HG02571 (cell line): ENCODE data around the gene SMARCA5.
"Not testable (repeated sequence)": the region's sequence is repeated elsewhere in the genome, so short reads cannot be mapped to it uniquely, and the experiment has no call there.

Source experiments
- ATAC-seq: cut with Tn5 transposase; IDR thresholded peaks from one replicate; pipeline ENCODE4 v1.9.1; 2021; ENCODE audit warnings: mild to moderate bottlenecking, moderate library complexity; ENCODE audit not compliant: unreplicated experiment

Gene SMARCA5, protein sequence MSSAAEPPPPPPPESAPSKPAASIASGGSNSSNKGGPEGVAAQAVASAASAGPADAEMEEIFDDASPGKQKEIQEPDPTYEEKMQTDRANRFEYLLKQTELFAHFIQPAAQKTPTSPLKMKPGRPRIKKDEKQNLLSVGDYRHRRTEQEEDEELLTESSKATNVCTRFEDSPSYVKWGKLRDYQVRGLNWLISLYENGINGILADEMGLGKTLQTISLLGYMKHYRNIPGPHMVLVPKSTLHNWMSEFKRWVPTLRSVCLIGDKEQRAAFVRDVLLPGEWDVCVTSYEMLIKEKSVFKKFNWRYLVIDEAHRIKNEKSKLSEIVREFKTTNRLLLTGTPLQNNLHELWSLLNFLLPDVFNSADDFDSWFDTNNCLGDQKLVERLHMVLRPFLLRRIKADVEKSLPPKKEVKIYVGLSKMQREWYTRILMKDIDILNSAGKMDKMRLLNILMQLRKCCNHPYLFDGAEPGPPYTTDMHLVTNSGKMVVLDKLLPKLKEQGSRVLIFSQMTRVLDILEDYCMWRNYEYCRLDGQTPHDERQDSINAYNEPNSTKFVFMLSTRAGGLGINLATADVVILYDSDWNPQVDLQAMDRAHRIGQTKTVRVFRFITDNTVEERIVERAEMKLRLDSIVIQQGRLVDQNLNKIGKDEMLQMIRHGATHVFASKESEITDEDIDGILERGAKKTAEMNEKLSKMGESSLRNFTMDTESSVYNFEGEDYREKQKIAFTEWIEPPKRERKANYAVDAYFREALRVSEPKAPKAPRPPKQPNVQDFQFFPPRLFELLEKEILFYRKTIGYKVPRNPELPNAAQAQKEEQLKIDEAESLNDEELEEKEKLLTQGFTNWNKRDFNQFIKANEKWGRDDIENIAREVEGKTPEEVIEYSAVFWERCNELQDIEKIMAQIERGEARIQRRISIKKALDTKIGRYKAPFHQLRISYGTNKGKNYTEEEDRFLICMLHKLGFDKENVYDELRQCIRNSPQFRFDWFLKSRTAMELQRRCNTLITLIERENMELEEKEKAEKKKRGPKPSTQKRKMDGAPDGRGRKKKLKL

DNA sequence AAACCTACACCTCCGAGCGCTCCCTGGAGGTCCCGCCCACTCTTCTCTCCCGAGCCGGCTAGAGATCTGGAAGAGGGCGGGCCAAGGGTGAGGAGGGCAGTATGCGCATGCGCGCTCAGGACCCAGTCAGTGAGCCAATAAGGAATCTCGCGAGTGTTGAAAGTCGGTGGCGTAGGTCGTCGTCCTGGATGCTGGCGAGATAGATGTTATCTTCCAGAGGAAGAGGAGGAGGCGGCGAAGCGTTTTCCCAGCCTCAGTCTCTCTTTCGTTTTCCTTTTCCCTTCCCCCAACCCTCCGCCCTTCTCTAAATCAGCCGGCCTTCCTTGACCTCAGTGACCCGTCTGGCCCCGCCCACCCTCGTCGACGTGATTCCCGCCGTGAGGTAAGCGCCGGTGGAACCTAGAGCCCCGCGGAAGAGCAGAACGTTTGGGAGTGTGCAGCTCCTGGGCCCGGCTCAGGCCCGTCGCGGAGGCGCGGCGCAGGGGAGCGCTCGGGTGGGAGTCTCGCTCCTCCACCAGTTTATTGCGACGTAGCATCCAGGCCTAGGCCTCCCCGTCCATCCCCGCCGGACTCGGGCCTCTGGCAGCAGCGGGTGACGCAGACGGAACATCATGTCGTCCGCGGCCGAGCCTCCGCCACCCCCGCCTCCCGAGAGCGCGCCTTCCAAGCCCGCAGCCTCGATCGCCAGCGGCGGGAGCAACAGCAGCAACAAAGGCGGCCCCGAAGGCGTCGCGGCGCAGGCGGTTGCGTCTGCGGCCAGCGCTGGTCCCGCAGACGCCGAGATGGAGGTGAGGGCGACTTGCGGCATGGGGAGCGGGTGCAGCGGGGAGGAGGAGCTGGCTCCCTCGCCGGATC is at the start of gene SMARCA5:
SMARCA5 (plus strand) TSS at position 389 of the 855 bp plus-strand sequence; CDS start at position 612, 223 bp downstream.
- peak; percentile 83 for ATAC-seq

DNA sequence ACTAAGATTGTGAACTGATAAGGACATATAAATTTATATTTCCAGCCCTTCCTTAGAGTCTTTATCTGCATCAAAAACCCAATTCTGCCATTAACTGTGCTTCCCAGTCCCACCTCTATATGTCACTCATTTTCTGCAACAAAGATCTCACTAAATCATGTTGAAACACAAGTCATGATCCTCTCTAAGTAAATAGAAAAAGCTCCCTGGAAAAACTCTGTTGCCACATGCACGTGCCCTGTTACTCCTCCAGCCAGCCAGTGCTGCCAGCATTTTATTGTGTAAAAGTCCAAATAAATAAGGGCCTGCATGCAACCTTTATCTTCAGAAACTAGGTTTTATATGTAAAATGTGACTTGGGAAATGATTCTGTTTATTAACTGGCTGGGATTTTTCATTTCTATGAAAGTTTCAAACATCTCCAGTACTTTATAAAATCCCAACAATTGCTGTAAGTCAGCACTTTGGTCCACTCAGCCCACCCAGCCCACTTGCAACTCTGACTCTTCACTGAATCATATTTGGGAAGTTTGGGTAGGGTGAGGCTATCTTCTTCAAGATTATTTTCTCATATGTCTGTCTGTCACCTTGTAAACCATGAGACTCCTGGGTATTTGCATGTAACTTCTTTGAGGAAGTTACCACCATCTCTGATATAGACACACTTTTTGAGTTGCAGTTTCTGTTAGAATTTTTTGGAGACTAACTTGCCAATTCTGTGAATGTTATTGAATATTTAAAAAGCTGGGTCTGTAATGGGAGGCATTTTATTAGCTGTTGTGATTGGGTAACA is 40.0 kb upstream of the SMARCA5 start:
- ATAC-seq: peak; percentile 73

DNA sequence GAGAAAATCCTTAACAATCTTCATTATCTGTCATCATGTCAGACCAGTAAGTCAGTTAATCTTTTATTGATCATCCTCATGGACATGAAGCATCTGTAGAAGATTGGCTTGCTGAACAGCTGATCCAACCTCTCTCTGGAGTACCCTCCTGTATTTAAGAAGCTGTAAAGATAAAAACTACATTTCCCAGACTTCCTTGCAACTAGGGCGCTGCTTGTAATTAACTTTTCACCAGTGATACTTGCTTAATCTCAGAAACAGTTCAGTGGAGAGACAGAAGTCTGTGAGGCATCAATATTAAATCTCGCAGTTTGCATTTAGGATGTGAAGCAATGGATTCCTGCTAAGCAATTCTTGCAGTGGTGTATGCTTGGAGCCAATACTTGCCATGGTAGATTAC is 36.0 kb upstream of the SMARCA5 start:
- no peak for ATAC-seq

DNA sequence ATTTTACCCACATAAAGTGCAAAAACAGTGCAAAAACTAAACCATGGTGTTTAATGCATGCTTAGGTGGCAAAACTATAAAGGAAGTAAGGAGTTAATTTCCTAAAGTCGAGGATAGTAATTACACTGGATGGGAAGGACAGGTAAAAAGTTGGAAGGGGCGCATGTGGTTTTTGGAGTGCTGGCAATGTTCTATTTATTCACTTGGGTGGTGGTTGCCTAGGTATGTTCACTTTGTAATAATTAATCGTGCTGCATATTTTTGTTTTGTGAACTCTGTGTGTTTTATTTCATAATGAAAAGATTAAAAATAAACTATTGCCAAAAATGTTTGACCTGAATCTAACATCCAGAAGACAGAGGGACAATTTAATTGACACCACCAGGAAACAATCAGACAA is 32.1 kb upstream of the SMARCA5 start:
- no peak for ATAC-seq

DNA sequence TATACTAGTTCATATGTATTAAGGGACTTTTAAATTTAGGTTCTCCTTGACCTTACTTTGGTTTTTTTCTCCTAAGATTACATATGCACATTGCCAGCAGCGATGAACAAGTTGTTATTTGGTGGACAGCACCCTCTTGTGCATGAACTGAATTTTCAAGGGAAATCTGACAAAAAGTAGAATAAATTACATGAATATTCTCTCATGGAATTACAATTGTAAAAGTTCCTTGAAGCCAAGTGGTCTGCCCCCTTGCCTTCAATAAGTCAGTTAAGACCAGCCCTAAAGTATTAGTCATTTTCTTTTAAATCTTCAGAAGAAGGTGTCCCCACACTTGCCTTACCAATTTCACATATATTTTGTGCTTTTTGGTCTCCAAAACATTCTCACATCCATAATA is 30.7 kb upstream of the SMARCA5 start:
- ATAC-seq: peak; percentile 61

DNA sequence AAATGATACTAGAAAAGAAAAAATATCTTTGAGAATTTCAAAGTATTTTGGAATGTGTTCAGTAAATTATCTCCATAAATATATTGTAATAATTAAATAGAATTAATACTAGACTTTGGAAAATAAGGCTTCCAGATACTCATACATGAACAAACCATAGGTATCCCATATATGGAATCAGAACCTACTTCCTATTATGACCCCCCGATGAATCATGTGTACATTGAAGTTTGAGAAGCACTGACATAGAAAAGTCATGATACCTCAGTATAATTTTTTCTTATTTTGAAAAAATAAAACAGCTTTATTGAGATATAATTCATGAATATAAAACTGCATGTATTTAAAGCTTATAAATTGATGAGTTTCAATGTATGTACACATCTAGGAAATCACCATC is 27.2 kb upstream of the SMARCA5 start:
- no peak for ATAC-seq

DNA sequence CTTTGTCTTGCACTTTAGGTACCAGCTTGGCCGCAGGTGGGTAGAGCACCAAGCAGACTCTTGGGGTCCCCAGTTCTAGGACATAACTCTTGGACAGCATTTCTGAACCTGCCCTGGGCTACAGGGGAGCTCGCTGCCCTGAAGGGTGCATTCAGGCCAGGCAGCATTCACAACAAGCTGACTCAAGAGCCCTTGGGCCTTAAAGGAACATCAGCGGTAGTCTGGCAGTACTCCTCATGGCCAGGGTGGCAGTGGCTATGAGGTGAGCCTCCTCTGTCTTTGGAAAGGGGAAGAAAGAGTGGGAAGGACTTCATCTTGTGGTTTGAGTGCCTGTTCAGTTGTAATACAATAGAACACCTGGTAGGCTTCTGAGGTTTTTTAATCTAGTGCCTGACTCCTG is 24.8 kb upstream of the SMARCA5 start:
- no peak for ATAC-seq

DNA sequence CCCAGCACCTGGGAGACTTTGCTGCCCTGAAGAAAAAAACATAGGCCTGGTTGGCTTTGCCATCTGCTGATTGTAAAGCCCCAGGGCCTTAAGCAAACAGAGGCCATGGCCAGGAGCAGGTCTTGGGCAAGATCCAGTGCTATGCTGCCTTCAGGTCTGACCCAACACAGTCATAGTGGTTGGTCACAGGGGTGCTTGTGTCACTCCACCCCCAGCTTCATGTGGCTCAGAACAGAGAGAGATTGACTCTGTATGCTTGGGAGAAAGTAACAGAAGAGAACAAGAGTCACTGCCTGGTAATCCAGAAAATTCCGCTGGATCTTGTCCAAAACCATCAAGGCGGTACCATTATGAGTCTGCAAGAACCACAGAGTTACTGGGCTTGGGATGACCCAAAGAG is 24.4 kb upstream of the SMARCA5 start:
- ATAC-seq: no peak

DNA sequence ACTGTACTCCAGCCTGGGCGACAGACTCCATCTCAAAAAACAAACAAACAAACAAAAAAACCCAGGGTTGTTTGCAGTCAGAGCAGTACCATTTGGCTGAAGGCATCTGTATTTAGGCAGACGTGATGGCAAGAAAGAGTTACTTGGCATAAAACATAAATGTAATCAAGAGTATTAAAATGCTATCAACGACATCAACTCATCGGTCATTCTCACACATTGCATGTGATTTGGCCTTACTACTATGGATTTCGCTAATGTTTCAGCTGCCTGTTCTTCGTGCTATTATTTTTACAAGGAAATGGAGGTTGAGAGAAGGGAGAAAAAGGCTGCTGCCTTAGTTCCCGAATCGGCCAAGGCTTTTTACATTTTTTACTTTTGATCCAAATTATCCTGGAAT is 15.5 kb upstream of the SMARCA5 start:
- ATAC-seq: no peak

DNA sequence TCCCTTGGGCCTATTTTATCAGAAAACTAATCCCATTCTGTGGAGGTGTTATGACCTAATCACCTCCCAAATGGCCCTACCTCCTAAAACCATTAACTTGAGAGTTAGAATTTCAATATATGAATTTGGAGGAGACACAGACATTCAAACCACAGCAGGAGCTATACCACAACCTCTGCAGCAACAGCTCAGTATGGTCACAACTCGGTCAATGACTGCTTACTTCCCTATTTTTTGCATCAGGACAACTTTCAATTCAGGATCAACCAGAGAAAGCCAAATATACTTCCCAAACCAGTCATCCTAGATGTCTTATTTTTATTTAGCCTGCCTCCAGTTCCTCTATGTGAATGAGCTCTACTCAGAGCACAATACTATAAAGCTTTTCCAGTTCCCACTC is 11.3 kb upstream of the SMARCA5 start:
- no peak for ATAC-seq

DNA sequence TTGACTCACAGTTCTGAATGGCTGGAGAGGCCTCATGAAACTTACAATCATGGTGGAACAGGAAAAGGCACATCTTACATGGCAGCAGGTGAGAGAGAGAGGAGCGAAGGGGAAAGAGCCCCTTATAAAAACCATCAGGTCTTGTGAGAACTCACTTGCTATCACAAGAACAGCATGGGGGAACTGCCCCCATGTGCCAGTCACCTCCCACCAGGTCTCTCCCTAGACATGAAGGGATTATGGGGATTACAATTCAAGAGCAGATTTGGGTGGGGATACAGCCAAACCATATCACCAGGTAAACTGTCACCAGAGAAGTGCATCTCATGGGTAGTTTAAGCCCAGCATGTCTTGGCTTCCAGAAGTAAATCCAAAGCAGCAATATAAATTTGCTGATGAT is 7.5 kb upstream of the SMARCA5 start:
- no peak for ATAC-seq

DNA sequence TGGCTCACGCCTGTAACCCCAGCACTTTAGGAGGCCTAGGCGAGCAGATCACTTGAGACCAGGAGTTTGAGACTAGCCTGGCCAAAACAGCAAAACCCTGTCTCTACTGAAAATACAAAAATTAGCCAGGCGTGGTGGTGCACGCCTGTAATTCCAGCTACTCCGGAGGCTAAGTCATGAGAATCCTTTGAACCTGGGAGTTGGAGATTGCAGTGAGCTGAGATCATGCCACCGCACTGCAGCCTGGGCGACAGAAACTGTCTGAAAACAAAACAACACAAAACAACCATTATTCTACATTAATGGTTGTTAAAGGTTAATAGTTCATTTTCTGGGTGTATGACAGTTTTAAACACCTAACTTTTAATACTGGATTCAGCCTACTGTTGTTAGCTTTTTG is 1.6 kb upstream of the SMARCA5 start:
- no peak for ATAC-seq

DNA sequence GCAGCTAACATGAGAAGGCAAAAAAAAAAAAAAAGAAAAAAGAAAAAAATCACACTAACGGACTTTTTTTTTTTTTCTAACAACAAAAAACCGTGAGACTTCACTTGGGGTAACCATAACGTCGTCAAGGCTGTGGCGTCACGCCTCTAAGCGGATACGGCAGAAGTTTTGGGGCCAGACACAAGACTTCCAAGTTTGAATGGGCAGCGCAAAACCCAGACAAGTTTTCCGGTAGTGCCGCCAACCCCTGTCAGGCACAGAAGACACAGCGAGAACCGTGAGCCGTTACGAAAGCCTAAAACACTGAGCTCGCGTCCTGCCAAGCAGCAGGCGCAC is 556 bp upstream of the SMARCA5 start:
- peak; percentile 32 for ATAC-seq

DNA sequence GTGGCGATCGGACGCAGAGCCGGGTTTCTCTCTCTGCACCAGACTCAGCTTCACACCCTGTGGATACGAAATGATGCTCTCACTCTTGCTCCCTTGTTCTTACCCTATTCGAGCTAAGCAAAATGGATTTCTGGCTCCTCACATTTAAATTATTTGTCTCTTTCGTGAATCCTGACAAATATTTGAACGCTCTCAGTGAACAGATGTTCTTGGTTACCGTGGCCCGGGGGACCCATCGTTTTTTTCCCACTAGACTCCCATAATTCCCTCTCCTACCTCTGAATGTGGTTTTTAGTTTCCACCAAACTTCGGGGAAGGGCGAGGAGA is 630 bp downstream of the SMARCA5 start:
- ATAC-seq: no peak

DNA sequence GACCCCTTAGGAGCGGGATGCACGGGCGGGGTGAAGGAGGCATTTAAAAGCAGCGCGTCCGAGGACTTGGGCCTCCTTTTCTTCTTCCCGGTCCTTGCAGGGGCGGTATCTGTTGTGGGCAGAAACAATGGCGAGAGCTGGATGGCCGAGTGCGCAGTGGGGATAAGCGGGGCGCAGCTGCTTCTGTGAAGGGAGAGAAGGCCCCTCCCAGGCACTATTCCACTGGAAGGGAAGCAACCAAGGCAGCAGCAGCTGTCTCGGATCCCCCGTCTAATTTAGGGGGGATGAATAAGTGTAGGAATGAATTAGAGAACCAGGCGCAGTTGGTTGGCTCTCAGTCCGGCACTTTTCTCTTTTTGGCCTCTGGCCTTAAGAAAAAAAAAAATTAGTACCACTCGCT is 995 bp downstream of the SMARCA5 start:
- ATAC-seq: no peak

DNA sequence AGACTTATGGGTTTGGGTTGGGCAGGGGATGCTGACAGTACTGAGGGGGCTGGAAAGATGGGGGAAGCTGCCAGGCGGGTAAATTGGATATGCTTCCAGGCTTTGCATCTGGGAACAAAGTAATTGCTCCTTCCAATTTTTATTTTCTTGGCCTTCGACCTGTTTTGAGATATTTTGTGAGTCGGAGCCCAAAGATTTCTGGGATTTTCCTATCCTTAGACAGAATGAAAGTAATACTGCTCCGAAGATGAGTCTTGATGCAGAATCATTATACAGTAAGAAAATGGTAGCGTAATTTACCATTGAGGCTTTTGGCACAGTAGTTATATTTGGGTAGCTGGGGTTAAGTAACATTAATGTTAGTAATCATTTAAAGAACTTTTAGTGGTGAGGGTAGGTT is 1.4 kb downstream of the SMARCA5 start:
- ATAC-seq: no peak

DNA sequence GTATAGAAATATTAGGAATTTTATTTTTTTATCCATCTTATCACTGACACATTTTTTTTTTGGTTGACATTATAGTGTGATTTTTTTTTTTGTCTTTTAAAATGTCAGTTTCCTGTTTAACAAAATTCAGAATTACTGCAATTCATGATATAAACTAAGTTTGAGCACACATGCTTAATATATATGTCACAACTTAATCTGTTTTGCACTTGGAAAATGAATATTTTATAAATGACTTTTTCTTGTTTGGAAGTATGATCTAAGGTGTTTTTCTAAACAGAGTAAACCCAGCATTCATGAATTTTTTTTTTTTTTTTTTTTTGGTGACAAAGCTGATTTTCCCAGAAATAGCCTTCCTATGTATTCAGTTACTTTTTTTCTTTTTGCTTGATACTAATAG is 2.4 kb downstream of the SMARCA5 start:
- ATAC-seq: no peak

DNA sequence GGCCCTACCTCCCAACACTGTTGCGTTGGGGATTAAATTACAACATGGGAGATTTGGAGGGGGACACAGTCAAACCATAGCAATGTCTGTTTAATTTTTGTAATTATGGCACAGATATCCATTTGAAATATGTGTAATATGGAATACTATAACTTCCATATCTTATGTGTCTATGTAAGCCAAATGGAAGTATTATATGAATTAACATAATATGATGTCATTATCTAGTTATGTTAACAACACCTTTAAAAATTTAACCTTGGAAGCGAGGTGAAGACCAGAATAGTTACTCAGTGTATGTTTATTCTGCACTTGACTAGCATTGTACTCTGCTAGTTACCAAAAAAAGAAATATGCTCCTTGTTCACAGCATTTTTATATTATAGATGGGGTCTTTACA is 4.3 kb downstream of the SMARCA5 start:
- ATAC-seq: no peak

DNA sequence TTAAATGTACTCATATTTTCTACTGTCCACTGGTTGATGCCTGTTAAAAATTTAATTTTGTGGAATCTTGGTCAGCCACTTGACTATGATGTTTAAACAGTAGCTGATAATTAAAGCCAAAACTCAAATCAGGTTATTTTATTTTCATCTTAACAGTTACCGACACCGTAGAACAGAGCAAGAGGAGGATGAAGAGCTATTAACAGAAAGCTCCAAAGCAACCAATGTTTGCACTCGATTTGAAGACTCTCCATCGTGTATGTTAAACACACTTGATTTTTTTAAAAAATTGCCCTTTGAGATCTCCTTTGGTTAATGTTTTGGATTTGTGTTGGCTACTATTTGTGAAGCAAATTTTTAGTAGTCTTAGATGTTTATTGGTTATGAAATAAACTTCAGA is 10.7 kb downstream of the SMARCA5 start:
- ATAC-seq: no peak

DNA sequence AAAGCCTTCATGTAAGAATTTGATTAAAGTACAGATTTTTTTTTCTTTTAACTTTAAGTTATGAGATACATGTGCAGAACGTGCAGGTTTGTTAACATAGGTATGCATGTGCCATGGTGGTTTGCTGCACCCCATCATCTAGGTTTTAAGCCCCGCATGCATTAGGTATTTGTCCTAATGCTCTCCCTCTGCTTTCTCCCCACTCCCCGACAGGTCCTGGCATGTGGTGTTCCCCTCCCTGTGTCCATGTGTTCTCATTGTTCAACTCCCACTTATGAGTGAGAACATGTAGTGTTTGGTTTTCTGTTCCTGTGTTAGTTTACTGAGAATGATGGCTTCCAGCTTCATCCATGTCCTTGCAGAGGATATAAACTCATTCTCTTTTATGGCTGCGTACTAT is 14.5 kb downstream of the SMARCA5 start:
- not testable (repeated sequence) for ATAC-seq
